Mucosa of descending colon (tissue), 3 donors: ENCODE data around the gene COL6A2. TPM values are rescaled to one million over a fixed set of nuclear protein-coding genes. Genes with fewer than 3 reads are reported as not detected.

ENCODE experiments used
- ATAC-seq: fragments of 200-7000 bp; cut with Tn5 transposase; one replicate; pipeline ENCODE4 v1.9.1; 2020; ENCODE audit warnings: mild to moderate bottlenecking, moderate library complexity
- DNase-seq, 3 donors: peaks; one replicate each; pipeline ENCODE4 v3.0.0-alpha.2; 2020
- H3K36me3 ChIP-seq: fragments of 200-600 bp; one replicate; pipeline ENCODE4 v1.8.0; 2021; ENCODE audit warnings: low read depth, mild to moderate bottlenecking
- H3K4me1 ChIP-seq: fragments of 200-600 bp; one replicate; pipeline ENCODE4 v1.8.0; 2021; ENCODE audit warnings: low read depth, mild to moderate bottlenecking
- H3K4me3 ChIP-seq: fragments of 200-600 bp; one replicate; pipeline ENCODE4 v1.8.0; 2021; ENCODE audit warnings: mild to moderate bottlenecking
- H3K9me3 ChIP-seq: fragments of 200-600 bp; one replicate; pipeline ENCODE4 v1.8.0; 2021; ENCODE audit warnings: mild to moderate bottlenecking
- intact Hi-C, 2 donors: fragments of 100-400 bp; cut with DNase I in 1 of 2; cut with micrococcal nuclease in 1 of 2; formaldehyde crosslinking; loops; one replicate each; pipeline versions ENCODE4 v1.11.0 to v1.11.1; 2022; cut with DNase I, micrococcal nuclease
- total RNA-seq, 3 donors: library from RNA; stranded (reverse); fragmentation: NEBNext Ultra II Directional in 2 of 3; extraction: Animal tissue kit (Norgen Biotek cat#: 25700) in 2 of 3; gene quantifications; one replicate each; pipeline versions ENCODE4 v1.2.1 to v1.2.4, GENCODE V29; 2021 to 2023
- TF ChIP-seq, protein P1 (sequence below): fragments of 200-600 bp; IDR thresholded peaks from one replicate; pipeline ENCODE4 v1.8.0; 2022; ENCODE audit warnings: antibody characterized with exemption, mild to moderate bottlenecking
- donor health status: DM: no; HTN: no; CAD: no; lungs with moderate emphysema.
- donor health status: DM: no; HTN: no; CAD: no.
- donor health status: DM: no; HTN: yes; CAD: no.

COL6A2 gene
- total RNA-seq, 3 donors from 2014 or later = 65.1 to 858 (median 191) TPM

DNA sequence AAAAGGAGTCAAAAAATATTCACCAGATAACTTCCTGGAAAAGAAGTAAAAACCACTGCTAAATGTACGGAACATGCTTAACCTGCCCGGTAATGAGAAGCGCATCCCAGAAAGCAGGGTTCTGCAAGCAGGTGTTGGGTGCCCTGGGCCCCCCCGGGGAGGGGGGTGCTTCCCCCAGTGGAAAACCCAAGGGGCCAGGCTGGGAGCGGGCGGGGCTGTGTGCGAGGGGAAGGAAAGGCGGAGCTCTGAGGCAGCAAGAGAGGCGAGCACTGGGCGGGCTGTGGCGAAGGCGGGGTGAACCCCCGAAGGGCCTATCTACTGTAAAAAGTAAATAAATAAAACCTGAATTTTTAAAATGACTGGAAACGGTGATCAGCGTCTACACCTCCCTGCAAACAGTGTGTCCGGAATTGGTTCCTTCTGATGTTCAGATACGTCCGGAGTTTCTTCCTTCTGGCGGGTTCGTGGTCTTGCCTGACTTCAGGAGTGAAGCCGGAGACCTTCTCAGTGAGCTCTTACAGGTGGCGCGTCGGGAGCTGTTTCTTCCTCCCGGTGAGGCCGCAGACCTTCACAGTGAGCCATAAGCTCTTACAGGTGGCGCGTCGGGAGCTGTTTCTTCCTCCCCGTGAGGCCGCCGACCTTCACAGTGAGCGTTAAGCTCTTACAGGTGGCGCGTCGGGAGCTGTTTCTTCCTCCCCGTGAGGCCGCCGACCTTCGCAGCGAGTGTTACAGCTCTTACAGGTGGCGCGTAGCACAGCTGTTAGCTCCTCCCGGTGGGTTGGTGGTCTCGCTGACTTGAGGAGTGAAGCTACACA, 44.1 kb downstream of the COL6A2 start:
- Histone ChIP-seq H3K36me3 (no peaks in the 10 kb centered on the region), H3K4me3 (no peak overlapping the region), H3K4me1 (peaks cover 7% of the 10 kb centered on the region), H3K9me3 (no peaks in the 10 kb centered on the region)
- TF ChIP-seq, protein P1, sequence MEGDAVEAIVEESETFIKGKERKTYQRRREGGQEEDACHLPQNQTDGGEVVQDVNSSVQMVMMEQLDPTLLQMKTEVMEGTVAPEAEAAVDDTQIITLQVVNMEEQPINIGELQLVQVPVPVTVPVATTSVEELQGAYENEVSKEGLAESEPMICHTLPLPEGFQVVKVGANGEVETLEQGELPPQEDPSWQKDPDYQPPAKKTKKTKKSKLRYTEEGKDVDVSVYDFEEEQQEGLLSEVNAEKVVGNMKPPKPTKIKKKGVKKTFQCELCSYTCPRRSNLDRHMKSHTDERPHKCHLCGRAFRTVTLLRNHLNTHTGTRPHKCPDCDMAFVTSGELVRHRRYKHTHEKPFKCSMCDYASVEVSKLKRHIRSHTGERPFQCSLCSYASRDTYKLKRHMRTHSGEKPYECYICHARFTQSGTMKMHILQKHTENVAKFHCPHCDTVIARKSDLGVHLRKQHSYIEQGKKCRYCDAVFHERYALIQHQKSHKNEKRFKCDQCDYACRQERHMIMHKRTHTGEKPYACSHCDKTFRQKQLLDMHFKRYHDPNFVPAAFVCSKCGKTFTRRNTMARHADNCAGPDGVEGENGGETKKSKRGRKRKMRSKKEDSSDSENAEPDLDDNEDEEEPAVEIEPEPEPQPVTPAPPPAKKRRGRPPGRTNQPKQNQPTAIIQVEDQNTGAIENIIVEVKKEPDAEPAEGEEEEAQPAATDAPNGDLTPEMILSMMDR = no peak
- intact Hi-C loops = no loop called here
- no peak for ATAC-seq
- DNase-seq = peak in 1 of 3 donors; percentile 29

DNA sequence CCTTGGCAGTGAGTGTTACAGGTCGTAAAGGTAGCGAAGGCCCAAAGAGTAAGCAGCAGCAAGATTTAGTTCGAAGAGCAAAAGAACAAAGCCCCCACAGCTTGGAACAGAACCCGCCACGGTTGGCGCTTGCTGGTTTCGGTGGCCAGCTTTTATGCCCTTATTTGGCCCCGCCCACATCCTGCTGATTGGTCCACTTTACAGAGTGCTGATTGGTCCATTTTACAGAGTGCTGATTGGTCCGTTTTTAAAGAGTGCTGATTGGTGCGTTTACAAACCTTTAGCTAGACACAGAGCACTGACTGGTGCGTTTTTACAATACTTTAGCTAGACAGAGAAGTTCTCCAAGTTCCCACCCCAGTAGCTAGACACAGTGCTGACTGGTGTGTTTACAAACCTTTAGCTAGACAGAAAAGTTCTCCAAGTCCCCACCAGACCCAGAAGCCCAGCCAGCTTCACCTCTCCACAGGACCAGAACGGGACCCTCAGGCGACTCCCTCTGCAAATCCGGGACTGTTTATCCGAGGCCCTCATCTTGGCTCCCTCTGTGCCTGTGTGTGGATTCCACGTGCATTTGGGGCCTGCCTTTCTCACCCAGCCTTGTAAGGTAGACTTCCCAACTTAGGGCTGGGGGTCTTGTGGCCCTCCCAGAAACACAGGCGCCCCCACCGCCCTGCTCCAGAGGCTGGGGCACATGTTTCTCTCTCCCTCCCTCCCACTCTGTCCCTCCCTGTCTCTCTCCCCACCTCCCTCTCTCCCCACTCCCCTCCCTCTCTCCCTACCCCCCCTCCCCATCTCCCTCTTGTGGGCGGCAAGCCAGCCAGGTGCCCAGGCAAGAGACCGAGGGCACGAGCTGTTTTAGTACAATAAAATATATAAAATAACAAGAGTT, 44.9 kb downstream of the COL6A2 start:
- DNase-seq (peak in 1 of 3 donors; percentile 36), ATAC-seq (no peak)
- Histone ChIP-seq H3K36me3 (no peaks in the 10 kb centered on the region), H3K4me1 (peaks cover 7% of the 10 kb centered on the region), H3K9me3 (no peaks in the 10 kb centered on the region), H3K4me3 (no peak overlapping the region)
- TF ChIP-seq, protein P1 = no peak
- intact Hi-C loops = no loop called here

DNA sequence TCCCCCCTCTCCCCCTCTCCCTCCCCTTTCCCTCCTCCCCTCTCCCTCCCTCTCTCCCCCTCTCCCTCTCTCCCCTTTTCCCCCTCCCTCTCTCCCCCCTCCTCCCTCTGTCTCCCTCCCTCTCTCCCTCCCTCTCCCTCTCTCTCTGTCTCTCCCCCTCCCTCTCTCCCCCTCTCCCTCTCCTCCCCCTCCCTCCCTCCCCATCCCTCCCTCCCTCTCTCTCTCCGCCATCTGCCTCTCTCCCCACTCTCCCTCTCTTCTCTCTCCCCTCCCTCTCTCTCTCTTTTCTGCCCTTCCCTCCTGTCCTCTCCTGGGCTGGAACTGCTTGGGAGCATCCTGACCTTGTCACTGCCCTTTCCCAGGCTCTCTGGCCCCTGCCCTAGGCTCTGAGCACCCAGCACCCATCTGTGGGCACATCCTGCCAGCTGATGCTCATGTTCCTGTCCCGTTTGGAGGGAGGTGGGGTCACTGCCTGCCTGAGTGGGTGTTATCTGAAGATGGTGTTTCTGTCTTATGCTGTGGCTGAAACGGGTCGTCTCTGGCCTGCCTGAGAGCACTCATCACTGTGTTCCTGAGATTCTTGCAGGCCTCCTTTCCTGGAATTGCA, 46.7 kb downstream of the COL6A2 start:
- H3K4me3 ChIP-seq = no peak overlapping the region
- ATAC-seq = no peak
- TF ChIP-seq, protein P1 = no peak
- intact Hi-C loops = no loop called here
- H3K9me3 ChIP-seq = no peaks in the 10 kb centered on the region
- peak in 1 of 3 donors; percentile 19 for DNase-seq
- no peaks in the 10 kb centered on the region for H3K36me3 ChIP-seq
- H3K4me1 ChIP-seq = peaks cover 7% of the 10 kb centered on the region

DNA sequence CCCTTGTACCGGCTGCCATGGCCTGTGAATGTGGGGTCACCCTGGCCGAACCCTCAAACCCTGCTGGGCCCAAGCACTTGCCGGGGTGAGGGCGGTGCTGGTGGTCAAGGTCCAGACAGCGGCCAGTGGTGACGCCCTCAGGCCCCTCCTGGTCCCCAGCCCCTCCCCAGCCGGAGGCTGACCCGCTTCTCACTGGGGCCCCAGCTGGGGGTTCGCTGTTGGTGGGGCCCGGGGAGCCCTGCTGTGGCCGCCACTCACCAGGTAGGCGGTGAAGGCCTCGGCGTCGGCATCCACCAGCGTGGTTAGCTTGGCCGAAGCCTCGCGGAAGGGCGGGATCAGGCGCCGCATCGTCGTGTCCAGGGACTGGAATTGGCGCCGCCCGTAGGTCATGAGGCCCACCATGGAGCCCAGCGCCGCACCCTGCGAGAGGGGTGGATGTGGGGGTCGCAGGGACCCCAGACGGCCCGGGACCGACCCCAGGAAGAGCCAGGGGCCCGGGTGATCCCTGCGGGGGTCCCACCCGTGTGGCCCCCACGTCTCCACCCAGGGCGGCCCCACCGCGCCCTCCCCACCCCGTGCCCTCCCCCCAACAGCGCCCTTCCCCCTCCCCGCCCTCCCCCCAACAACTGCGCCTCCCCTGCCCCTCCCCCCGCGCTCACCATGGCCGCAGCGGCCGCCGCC, 47.4 kb downstream of the COL6A2 start:
- DNase-seq = peak in 1 of 3 donors; percentile 45
- H3K4me3 ChIP-seq = no peak overlapping the region
- peaks cover 7% of the 10 kb centered on the region for H3K4me1 ChIP-seq
- H3K9me3 ChIP-seq = no peaks in the 10 kb centered on the region
- no peak for ATAC-seq
- TF ChIP-seq, protein P1 = no peak
- no peaks in the 10 kb centered on the region for H3K36me3 ChIP-seq
- intact Hi-C loops = no loop called here
